HT1080 (cell line): Measurements from ENCODE around the gene NABP1. TPM values are rescaled to one million over a fixed set of nuclear protein-coding genes. Genes with fewer than 3 reads are reported as not detected.

Experiments used
- DNase-seq: peaks from one replicate; pipeline ENCODE4 v3.0.0-alpha.2; 2015; ENCODE audit warnings: low read depth
- total RNA-seq: library from RNA; depleted of rRNA; stranded (reverse); fragments of >200 nt; shearing (Covaris generic); gene quantifications from 2 replicates; pipeline ENCODE4 v1.2.3, GENCODE V29; 2014

The NABP1 gene
- total RNA-seq, 1 experiment from 2014 or later, result 48.1 TPM

- no peak for DNase-seq
Measured at GRCh38 chr2:191646163-191646902, 31.6 kb upstream of the NABP1 start.

DNA sequence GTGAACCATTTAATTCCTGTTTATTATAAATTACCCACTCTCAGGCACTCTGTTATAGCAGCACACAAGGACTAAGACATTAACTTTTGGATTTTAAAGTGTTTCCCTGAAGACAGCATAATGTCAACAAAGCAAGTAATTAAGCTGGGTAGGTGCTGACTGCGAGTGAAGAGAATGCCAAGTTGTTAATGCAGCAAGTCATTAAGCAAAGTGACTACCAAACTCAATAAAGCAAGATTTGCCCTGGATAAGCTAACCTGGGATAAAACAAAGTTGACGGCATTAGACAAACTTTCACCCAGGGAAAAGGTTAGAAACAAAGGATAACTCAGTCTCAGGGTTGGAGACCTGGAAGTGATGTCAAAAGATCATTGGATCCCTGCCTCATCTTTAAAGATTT is 28.4 kb upstream of the NABP1 start:
- DNase-seq, result no peak

GRCh38 chr2:191650896-191651773 is 26.8 kb upstream of the NABP1 start:
- no peak for DNase-seq

- DNase-seq, result no peak
Measured at GRCh38 chr2:191653667-191654391, 24.1 kb upstream of the NABP1 start.

DNA sequence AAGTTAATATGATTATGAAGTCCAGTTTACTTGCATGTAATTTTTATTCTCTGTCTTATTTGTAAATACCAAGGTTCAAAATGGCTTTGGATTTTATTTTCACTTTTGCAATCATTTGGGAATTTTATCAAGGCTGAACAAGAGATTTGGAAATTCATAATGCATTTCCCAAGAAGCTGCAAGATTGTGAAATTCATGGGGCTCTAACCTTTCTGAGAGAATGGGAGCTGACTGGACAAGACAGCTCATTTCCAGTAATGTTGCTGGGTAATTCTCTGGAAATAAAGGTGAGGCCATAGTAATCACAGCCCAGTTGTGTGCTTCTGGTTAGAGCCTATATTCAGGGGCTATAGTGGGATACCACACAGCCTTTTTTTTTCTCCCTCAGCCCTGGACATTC is 21.5 kb upstream of the NABP1 start:
- DNase-seq, result no peak

DNA sequence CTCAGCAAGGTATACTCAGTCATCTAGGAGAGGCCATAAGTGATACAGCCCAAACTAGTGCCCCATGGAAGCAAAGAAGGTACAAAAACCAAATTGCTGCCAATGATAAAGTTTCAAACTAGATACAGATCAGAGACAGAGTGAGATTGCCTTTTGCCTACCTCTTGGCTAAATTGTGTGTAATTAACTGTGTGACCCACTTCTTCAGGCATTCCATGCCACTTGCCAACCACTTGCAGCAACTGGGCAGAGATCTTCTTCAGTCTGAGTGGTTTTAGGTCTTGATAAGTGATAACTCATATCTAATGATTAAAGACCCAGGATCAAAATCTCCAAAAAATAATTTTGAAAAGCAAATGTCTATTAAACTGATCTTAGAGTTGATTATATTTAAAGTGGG is 21.1 kb upstream of the NABP1 start:
- DNase-seq, result no peak

DNA sequence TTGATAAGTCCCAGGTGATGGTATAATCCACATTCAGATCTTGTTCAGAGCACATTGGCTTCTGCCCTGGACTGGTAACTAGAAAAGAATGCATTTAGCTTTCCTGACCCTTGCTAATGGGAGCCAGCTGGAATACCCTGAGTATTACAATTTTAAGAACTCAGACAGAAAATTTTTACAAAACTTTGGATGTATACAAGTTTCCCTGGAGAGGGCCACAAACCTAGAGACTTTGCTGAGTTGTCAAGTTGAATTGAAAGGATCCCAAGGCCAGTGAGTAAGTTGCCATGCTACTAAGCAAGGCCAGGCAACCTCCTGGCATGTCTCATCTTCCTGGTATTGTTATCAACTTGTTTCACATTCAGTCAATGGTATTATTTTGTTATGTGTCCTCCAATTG is 20.0 kb upstream of the NABP1 start:
- peak; percentile 36 for DNase-seq

- DNase-seq, result no peak
Measured at GRCh38 chr2:191659198-191659597, 18.7 kb upstream of the NABP1 start.

GRCh38 chr2:191660575-191660974 is 17.4 kb upstream of the NABP1 start:
- no peak for DNase-seq

GRCh38 chr2:191661097-191661924 is 16.6 kb upstream of the NABP1 start:
- no peak for DNase-seq

- peak; percentile 97 for DNase-seq
Measured at GRCh38 chr2:191664823-191665677, 12.9 kb upstream of the NABP1 start.

GRCh38 chr2:191666226-191666625 is 11.7 kb upstream of the NABP1 start:
- no peak for DNase-seq

DNA sequence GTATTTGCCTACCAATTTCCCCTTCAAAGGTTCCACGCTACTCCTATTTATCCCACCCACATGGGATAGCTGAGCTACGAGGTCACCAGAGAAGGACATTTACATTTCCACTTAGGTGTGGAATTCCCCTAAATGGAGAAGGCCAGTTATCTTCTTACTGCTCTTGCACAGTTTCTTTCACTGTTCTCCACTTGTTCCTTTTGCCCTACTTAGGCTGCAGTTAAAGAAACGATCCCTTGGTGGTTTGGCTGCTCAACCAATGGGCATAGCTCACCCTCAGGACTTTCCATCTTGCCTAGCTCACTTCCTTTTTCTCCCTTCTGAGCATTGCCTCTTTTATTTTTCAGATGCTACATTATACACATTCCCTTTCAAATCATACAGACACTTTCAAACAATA is 11.2 kb upstream of the NABP1 start:
- DNase-seq, result no peak

DNA sequence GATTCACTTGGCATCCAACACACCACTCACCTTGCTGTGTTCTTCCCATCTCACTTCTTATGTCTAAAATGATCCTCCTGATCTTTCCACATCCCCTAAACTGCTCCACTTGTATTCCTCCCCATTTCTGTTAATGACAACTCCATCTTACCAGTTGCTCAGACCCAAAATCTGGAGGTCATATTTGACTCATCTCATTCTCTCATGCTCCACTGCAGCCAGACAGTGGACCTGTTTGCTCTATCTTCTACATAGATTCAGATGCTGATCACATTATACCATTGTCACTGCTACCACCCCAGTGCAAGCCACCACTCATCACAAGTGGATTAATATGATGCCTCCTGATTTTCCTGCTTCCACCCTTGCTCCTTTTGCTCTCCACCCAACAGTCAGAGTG is 7.9 kb upstream of the NABP1 start:
- DNase-seq, result no peak

DNA sequence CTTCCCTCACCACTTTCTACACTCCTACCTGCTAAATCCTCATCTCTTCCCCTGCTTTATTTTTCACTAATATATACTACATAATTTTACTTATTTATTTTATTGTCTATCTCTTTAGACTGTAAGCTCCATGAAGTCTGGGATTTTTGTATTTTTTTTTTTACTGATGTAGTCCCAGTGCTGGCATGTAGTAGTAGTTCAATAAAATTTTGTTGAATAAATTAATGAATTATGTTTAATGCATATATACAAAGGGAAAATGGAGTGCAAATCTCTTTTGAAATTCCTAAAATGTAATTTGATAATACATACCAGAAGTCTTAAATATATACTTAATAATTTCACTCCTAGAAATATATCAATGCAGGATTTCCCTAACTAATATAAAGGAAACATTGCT is 7.1 kb upstream of the NABP1 start:
- no peak for DNase-seq

- peak; percentile 41 for DNase-seq
Measured at GRCh38 chr2:191675807-191676721, 1.9 kb upstream of the NABP1 start.

GRCh38 chr2:191676790-191677645 is 918 bp upstream of the NABP1 start:
- peak; percentile 66 for DNase-seq
